NCI-H2196 treated with DMSO at 0.1 percent for 48 hours (cell line): ENCODE data around the gene EML5.
"Not testable (repeated sequence)": the region's sequence is repeated elsewhere in the genome, so short reads cannot be mapped to it uniquely, and the experiment has no call there.

Experiments used
- DNase-seq: peaks from one replicate; lab custom pipeline; 2025; ENCODE audit not compliant: unreplicated experiment; lab: John Stamatoyannopoulos, UW

Gene EML5

DNA sequence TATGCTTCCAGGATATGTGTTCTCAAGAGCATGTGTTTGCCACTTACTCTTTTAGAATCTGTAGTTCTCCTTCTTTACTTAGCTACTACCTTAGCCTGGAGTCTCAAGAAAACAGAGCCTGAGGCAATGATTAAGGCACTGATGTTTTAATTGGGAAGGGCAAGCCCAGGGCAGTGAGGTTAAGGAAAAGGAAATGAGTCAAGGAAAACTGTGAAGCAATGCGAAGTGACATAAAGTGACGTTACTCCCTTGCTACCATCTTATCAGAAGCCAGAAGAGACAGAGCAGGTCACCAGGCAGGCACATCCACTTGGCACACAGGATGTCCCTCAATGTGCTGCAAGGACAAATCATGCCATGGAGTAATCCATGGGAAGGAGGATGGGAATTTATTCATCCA, 11.3 kb upstream of the EML5 start:
- no peak for DNase-seq

DNA sequence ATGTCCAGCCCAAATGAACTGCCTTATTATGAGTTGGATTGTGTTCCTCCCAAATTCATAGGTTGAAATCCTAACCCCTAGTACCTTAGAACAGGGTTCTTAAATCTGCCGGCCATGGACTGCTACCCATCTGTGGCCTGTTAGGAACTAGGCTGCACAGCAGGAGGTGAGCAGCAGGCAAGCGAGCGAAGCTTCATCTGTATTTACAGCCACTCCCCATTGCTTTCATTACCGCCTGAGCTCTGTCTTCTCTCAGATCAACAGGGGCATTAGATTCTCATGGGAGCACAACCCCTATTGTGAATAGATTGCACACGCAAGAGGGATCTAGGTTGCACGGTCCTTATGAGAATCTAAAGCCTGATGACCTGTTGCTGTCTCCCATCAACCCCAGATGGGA, 9.8 kb upstream of the EML5 start:
- DNase-seq = no peak

DNA sequence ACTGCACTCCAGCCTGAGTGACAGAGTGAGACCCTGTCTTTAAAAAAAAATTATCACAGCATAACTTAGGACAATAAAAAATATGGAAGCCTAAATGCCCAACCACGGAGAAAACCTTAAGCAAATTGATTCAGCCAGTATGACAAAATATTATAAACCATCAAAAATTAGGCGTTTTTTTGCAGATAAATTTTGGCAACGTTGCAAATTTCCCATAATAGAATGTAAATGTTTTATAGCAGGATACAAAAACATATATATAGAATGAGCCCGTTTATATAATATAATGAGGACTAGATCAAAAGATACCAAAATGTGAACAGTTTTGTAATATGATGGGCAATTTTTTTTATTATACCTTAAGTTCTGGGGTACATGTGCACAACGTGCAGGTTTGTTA, 6.8 kb upstream of the EML5 start:
- no peak for DNase-seq

- DNase-seq = peak; percentile 38
Measured at GRCh38 chr14:88798156-88798555, 5.4 kb upstream of the EML5 start.

DNA sequence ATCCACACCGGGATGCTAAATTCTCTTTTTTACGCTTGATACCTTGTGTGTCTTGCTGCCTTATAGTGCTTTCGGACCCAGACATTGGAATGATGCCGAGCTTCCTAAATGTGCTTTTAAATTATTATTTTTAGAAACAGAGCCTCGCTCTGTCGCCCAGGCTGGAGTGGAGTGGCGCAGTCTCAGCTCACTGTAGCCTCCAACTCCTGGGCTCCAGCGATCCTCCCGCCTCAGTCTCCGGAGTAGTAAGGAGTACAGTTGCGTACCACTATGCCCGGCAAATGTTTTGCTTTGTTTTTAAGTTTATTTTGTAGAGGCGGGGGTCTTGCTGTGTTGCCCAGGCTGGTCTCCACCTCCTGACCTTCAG, 489 bp upstream of the EML5 start:
- DNase-seq = no peak

DNA sequence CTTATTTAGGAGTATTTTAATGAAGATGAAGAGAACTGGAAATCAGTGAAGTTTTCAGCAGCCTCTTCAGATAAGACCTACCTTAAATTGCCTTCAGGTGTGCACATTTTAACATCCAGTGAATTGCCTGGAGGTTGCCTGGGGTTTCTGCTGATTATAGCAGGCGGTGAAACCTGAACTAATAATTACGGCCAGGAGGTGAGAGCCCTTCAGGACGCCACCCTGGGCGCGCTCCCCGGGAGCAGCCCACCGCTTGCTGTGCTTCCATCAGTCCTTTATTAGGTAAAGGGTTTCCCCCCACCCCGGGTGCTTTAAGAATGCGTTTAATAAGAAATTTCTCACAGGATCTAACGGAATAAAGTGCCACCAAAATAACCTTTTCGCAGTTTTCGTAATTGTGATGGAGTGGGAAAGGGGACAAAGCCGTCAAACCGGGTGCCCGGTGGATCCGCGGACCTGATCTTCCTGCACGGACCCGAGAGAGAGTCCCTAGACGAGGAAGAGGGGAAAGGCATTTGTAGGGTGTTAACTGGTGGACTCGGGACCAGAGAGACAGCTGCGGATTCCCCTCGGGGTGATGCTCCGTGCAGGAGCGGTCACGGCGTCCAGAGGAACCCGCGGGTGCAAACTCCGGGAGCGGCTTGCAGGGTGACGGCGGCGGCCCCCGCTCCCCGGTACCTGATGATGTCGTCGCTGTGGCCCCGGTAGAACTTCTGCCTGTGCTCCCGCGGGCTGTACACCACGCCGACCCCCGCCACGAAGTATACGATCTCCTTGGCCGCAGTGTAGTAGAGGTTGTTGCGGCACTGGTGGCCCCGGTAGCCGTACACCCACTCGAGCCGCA, 902 bp downstream of the EML5 start:
- no peak for DNase-seq

DNA sequence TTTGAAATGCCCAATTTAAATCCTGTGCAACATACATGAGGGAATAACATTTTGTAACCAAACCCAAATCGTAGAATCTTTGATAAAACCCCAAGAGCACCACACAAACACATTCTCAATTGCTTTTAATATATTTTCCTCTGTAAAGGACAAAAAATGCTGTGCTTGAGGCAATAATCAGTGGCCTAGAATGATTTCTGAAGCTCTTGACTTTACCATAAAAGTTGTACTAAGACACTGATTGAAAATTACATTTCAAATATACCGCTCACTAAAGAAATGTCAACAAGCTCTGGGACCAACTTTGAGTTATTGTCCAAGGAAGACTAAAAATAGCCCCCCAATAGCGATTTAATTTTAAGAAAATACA, 1.5 kb downstream of the EML5 start:
- DNase-seq = no peak

GRCh38 chr14:88790501-88791251, 2.1 kb downstream of the EML5 start:
- DNase-seq = no peak

- DNase-seq = not testable (repeated sequence)
Measured at GRCh38 chr14:88789573-88789972, 3.2 kb downstream of the EML5 start.

DNA sequence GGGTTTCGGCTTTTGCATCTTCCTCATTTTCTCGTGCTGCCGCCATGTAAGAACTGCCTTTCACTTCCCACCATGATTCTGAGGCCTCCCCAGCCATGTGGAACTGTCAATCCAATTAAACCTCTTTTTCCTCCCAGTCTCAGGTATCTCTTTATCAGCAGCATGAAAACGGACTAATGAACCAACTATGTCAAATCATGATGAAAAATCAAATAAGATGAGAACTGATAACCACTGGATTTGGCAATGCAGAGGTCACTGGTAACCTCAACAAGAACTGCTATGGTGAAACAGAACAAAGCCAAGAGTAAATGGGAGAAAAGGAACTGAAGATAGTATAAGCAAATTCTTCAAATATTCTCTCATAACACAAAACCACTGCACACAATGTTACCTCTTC, 6.0 kb downstream of the EML5 start:
- DNase-seq = no peak

- DNase-seq = no peak
Measured at GRCh38 chr14:88785911-88786310, 6.8 kb downstream of the EML5 start.

- DNase-seq = no peak
Measured at GRCh38 chr14:88775532-88775931, 17.2 kb downstream of the EML5 start.

- no peak for DNase-seq
Measured at GRCh38 chr14:88770736-88771135, 22.0 kb downstream of the EML5 start.

DNA sequence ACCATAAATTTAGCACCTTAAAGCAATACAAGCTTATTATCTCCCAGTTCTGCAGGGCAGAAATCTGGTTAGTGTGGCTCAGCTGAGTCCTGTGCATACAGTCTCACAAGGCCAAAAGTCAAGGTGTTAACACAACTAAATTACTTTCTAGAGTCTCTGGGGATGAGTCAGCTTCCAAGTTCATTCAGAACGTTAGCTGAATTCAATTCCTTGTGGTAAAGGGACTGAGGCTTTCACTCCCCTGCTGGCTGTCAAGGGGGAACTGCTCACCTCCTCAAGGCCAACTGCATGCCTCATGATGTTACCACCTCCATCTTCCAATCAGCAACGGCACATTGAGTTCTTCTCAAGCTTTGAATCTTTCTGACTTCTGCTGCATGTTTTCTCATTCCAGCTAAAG, 27.6 kb downstream of the EML5 start:
- DNase-seq = no peak

DNA sequence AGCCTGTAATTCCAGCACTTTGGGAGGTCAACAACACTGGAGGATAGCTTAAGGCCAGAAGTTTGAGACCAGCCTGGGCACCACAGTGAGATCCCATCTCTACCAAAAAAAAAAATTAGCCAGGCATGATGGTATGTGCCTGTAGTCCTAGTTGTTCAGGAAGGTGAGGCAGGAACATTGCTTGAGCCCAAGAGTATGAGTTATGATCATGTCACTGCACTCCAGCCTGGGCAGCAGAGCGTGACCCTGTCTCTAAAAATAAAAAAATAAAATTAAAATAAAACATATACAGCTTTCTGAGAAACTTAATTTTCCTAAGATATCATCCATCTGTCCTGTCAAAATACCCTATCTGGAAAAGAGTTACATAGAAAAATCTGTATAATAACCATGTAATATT, 38.9 kb downstream of the EML5 start:
- DNase-seq = no peak

DNA sequence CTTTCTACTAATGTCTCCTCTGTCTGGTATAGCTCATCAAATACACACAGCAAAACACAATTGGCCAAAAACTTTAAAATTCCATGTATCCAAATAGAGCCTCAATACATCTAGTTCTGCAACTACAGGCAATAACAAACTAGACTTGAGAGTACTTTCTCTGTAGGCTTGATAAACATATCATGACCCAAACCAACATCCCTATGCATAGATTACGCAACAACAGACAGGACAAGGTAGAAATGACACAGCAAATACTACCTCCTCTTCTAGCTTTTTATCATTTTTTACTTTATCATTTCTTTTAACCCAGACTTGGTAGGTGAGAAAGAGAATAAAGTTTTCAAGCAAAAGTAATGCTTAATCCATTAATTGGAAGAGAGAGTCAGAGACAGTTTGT, 41.8 kb downstream of the EML5 start:
- DNase-seq = no peak

- no peak for DNase-seq
Measured at GRCh38 chr14:88750413-88750812, 42.3 kb downstream of the EML5 start.

GRCh38 chr14:88749139-88749538, 43.6 kb downstream of the EML5 start:
- DNase-seq = no peak

DNA sequence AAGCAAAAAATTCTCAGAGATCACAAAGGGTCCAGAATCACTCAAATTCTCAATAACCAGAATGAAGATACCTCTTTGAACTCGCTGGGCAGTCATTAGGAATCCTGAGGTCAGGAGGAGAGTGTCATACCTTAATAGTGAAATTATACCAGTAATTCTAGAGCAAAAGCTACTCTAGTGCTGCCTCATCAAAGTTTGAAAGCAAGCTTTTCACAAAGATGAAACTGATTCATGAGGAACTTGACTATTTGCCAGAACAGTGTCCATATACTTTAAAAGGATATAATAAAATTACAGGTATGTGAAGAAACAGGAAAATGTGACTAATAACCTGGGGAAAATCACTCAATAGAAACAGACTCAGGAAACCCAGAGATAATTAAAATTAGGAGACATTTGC, 44.5 kb downstream of the EML5 start:
- no peak for DNase-seq

DNA sequence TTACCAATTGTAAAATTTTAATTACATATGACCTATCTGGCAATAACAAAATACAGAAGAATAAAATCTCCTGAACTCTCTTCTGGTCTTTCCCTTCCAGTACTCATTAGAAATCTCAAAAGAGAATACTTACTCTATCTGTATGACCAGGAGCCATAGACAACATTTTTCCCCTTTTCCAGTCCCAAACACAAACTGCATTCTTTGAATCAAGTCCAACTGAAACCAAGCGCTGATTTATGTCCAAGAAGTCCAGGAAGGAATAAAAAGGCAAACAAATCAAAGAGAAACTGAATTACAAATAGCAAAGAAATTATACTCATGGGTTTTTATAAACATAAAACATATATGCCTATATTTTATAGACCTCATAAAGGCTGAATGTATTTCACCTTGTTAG, 46.7 kb downstream of the EML5 start:
- no peak for DNase-seq

DNA sequence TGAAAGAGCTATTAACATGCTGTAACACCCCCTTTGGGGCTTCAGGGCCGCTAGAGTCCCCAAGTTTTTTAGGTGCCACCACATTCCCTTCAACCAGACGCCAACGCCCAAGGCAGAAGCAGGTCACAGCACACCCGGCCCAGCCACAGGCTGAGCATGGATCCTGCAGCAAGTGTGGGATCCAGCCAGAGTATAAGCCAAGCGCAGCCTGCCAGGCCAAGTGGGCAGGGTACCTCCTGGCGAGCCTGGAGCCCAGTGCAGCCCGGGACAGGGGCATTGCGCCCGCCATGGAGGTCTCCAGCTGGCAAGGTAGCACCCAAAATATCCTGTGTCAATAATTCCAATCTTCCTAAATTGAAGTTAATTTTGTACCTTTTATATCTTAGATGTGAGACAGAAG, 55.5 kb downstream of the EML5 start:
- no peak for DNase-seq

DNA sequence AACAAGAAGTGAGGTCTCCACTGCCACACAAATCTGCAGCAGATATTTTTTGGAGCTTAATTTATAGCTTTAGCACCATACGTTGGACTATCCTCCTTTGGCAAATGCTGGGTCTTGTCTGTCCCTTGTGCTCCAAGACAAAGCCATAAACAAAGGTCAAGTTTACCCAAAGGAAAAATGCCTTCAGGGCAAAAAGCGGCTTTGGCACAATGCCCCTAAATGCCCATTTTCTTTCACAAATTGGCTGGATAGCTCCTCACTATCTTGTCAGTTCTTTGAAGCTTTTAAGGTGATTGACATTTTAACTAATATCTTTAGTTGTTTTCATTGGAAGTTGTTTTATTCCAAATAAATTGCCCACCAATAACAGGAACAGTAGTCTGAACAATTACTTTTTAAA, 59.6 kb downstream of the EML5 start:
- no peak for DNase-seq

GRCh38 chr14:88729159-88729558, 63.6 kb downstream of the EML5 start:
- DNase-seq = no peak
